Measurements from ENCODE around the gene FOXK2.

DNA sequence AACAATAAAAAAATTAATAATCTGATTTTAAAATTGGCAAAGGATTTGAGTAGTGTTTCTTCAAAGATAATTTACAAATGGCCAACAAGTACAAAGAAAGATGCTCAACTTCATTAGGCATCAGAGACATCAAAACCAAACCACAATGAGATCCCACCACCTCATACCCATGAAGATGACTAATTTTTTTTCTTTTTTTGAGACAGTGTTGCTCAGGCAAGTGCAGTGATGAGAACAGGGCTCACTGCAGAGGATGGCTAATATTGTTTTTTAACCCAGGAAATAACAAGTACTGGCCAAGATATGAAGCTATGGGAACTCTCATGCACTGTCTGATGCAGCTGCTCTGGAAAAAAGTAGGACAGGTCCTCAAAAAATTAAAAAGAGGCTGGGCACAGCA lies 113.8 kb downstream of the FOXK2 start:
- TF ChIP-seq, protein P1, sequence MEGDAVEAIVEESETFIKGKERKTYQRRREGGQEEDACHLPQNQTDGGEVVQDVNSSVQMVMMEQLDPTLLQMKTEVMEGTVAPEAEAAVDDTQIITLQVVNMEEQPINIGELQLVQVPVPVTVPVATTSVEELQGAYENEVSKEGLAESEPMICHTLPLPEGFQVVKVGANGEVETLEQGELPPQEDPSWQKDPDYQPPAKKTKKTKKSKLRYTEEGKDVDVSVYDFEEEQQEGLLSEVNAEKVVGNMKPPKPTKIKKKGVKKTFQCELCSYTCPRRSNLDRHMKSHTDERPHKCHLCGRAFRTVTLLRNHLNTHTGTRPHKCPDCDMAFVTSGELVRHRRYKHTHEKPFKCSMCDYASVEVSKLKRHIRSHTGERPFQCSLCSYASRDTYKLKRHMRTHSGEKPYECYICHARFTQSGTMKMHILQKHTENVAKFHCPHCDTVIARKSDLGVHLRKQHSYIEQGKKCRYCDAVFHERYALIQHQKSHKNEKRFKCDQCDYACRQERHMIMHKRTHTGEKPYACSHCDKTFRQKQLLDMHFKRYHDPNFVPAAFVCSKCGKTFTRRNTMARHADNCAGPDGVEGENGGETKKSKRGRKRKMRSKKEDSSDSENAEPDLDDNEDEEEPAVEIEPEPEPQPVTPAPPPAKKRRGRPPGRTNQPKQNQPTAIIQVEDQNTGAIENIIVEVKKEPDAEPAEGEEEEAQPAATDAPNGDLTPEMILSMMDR (IDR thresholded peaks at IDR 0.05), result no peak
- no peak for TF ChIP-seq POLR2A (IDR thresholded peaks at IDR 0.05)

All from upper lobe of left lung (tissue), 4 donors.